HG03045 (cell line): Measurements from ENCODE around the gene RXRA.

Source experiments
- ATAC-seq: cut with Tn5 transposase; IDR thresholded peaks from one replicate; pipeline ENCODE4 v1.9.1; 2021; ENCODE audit warnings: mild to moderate bottlenecking, moderate library complexity; ENCODE audit not compliant: unreplicated experiment

Gene RXRA

DNA sequence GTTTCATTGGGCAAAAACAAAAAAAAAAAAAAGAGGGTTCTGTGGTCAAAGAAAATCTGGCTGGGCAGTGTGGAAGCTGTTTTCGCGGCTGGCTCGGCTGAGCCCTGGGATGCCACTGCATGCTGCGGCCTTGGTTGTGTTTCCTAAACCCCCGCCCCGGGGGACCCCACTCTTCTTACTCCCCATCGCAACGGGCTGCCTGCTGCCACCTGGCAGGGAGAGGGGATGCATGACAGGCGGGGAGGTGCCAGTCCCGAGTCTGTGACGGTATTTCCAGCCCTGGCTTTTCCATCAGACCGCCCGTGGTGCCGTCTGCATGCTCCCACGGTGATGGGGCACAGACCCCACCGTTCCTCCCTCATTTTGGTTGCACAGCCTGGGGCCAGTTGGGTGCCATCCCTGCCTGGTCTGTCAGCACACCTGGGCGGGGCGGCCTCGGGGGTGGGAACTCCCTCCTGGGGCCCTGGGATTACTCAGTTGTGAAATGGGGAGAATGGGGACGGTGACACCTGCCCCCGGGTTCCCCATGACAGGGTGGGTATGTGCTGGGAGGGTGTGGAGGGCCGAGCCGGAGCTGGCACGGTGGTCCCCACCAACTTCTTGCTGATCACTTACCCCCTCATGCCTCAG is 101.0 kb downstream of the RXRA start:
- no peak for ATAC-seq

DNA sequence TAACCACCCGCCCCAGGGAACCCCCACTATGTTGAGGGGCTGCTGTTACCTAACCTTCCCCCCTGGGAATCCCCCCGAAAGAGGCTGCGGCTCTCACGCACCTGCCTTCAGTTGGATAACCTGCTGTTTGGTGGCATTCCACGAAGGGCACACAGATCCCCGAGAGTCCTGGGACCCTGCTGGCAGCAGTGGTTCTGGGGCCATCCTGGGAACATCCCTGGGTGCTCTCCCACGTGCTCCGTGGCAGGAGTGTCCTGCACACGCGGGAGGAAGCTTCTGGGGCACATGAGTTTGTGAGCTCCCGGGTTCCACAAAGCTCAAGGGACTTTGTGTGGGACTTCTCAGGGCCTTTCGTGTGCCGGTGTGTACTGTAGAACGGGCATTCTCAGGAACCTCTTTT is 102.3 kb downstream of the RXRA start:
- no peak for ATAC-seq

DNA sequence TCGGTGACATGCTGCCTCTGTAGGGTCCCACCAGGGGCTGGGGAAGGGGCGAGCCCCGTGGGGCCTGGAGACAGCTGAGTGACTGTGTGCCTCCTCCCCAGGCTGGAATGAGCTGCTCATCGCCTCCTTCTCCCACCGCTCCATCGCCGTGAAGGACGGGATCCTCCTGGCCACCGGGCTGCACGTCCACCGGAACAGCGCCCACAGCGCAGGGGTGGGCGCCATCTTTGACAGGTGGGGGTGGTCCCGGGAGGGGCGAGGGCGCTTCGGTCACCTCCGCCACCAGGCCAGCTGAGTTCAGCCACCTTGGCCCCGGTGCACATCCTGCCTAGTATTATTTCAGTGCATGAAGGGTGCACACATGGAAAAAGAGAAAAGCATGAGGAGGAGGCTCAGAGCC is 102.8 kb downstream of the RXRA start:
- ATAC-seq = no peak

DNA sequence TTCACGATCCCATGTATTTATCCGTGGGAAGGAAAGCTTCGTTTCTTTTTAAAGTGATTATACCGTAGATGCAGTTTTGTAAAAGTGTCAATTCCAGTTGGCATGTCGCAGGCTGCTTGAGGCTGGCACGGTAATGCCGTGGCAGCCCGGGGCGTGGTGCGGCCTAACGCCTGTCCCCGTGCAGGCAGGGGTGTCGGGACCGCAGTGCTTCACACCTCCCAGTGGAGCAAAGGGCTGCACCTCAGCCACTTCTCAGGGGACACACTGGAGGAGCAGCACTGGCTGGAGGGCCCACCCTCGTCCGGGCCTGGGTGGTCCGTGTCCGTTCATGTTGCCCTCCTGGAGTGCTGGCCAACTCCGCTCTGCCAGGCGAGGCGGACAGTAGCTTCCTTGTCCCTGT is 103.2 kb downstream of the RXRA start:
- ATAC-seq = no peak

DNA sequence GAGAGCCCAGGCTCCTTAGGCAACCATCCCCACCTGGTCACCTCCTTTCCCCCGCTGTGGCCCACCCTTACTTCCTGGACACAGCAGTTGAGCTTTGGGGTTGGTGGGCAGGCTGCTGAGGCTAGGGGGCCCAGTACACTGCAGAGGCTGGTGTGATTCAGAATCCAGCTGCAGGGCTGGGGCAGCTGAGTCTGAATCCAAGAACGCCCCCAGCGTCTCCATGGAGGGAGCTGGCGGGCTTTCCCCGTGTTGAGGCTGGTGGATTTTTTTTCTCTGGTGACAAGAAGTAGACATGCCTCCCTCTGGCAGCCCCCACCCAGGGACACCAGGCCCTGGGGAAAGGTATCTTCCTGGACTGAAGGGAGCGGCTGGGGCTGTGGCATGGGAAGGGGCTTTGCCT is 104.8 kb downstream of the RXRA start:
- ATAC-seq = no peak

DNA sequence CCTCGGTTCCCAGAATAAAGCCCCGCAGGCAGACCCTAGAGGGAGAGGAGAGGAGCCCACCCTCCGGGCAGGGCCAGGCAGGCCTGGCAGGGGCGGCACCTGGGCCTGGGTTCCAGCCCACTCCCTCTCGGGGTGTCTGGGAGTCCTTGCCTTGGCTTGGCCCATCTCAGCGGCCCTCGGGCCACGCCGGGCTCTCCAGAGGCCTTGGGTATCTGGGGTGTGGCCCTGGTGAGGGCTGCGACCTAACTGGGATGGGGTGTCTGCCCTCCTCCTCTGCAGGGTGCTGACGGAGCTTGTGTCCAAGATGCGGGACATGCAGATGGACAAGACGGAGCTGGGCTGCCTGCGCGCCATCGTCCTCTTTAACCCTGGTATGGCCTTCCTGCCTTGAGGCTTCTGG is 105.4 kb downstream of the RXRA start:
- no peak for ATAC-seq

DNA sequence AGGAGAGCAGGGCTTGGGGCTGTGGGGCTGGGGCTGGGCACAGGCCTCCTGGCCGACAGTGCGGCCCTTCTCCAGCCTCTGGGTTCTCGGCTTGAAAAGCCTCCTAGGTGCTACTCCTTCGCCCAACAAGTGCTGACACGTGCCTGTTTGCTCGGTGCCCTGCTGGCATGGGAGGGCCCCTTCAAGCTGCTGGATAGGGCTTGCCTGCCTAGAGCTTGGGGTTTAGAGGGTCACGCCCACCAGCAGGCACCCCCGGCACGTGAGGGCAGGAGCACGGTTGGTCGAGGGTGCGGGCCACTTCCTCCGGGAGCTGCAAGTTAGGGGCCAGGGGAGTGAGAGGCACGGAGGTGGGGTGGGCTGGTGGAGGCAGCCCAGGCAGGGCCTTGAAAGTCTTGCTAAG is 106.2 kb downstream of the RXRA start:
- ATAC-seq = no peak

DNA sequence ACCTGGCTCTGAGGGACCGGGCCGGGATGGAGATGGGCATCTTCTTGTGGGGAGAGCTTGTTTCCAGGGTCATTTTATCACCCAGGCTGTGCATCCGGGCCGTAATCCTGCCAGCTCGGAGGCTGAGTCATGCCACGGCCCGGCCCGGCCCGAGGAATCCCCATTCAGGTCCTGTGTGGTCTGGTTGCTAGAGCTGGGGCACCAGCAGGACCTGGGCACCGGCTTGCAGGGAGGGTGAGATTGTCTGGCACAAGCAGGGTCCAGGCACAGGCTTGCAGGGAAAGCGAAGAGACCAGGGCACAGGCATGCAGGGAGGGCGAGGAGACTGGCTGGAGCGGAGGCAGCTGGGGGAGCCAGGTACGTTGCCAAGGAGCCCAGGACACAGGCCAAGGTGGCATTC is 106.8 kb downstream of the RXRA start:
- no peak for ATAC-seq

DNA sequence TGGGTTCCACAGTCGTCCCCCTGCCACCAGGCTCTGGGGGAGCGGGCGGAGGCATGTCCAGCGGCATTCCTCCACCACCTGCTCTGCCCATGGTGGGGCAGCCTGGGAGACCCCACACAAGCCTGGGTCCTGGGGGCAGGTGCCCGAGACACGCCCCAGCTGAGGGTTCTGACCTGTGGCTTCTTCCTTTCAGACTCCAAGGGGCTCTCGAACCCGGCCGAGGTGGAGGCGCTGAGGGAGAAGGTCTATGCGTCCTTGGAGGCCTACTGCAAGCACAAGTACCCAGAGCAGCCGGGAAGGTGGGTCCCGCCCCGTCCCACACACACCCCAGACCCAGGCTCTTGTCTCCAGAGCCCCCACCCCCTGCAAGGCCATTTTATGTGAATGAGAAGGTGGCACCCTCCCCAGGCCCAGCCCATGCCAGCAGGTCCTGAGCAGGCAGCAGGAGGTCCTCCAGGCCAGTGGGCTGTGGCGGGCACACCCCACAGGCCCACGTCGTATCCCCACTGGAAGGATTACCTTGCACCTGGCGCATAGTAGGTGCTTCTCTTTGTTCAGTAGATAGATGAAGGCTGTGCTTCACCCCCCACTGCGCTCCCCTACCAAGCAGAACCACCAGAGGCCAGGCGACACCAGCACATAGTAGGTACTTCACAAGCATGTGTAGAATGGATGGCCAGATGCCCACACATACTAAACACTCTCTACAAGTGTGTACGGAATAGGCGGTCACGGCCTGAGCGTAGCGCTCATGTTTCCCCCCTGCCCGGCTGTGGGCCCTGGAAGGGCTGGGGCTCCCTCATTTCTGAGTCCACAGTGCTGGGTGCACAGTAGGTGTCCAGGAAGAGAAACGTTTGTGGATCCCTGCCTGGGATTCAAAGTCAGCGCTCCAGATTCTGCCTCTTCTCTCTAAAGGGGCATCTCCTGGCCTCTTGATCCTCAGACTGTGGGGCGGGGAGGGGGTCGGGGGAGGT is 107.9 kb downstream of the RXRA start:
- ATAC-seq = no peak

DNA sequence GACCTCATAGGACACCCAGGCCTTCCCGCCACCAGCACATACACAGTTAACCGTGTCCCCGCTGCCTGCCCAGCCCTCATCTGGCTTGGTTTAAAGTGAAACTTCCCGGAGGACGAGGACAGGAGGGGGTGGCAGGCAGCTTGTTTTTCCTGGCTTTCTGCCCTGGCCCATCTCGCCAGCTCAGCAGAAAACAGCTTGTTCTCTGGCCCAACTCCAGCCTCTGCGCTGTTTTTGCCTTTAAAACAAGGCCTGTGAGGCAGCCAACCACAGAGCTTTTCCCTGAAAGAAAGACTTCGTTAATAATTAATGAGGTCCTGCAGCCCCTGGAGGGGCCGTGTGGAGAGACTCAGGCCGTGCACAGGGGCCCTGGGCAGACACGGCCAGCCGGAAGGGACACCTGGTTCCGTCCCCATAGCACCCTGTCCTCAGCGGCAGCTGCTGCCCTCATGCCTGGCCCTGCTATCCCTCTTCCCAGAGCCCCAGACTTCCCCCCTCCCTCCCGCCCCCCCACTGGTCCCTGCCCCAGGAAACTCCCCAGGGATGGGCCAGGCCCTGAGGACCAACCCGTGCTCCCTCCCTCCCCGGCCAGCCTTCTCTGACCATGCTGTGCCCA is 108.7 kb downstream of the RXRA start:
- no peak for ATAC-seq

DNA sequence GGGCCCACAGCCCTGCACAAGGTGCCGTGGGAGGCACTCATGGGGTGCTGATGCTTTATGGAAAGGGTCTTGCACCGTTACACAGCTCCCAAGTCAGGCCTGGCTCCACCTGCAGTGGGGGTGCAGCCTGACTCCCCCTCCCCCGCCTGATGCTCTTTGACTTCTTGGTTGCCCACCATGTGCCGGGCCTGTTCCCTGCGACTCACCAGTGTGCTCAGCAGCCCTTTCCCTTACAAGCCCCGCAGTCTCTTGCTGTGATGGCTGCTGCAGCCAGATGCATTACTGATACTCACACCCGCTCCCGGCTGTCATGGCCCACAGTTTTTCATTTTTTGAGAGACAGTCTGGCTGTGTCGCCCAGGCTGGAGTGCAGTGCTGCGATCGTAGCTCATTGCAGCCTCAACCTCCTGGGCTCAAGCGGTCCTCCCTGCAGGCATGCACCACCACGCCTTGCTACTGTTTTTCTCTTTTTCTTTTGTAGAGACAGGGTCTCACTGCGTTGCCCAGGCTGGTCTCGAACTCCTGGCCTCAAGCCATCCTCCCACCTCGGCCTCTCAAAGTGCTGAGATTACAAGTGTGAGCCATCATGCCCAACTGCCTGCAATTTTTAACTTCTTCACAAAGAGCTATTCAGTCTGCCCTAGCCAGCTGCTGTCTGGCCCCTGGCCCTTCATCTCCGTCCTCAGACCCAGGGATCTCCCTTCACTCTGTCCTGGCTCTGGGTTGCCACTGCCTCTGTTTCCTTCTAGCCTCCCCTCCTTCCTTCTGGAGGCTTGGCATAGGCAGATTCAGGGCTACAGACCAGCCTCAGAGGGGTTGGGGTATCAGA is 109.5 kb downstream of the RXRA start:
- no peak for ATAC-seq

DNA sequence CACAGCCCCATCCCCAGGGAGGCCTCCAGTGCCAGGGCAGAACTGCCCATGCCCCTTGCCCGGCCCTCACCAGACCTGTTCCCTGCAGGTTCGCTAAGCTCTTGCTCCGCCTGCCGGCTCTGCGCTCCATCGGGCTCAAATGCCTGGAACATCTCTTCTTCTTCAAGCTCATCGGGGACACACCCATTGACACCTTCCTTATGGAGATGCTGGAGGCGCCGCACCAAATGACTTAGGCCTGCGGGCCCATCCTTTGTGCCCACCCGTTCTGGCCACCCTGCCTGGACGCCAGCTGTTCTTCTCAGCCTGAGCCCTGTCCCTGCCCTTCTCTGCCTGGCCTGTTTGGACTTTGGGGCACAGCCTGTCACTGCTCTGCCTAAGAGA is 110.1 kb downstream of the RXRA start:
- no peak for ATAC-seq

DNA sequence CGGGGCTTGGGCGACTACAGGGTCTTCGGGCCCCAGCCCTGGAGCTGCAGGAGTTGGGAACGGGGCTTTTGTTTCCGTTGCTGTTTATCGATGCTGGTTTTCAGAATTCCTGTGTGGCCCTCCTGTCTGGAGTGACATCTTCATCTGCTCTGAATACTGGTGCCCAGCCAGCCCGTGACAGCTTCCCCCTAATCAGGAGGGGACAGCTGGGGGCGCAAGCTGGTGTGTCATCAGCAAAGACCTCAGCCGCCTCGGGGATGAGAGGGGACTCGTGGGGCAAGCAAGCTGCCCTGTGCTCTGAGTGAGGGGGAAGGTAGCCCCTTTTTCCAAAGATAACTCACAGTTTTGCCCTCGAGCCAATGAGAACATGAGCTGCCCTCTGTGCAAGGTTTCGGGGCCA is 110.7 kb downstream of the RXRA start:
- ATAC-seq = no peak

DNA sequence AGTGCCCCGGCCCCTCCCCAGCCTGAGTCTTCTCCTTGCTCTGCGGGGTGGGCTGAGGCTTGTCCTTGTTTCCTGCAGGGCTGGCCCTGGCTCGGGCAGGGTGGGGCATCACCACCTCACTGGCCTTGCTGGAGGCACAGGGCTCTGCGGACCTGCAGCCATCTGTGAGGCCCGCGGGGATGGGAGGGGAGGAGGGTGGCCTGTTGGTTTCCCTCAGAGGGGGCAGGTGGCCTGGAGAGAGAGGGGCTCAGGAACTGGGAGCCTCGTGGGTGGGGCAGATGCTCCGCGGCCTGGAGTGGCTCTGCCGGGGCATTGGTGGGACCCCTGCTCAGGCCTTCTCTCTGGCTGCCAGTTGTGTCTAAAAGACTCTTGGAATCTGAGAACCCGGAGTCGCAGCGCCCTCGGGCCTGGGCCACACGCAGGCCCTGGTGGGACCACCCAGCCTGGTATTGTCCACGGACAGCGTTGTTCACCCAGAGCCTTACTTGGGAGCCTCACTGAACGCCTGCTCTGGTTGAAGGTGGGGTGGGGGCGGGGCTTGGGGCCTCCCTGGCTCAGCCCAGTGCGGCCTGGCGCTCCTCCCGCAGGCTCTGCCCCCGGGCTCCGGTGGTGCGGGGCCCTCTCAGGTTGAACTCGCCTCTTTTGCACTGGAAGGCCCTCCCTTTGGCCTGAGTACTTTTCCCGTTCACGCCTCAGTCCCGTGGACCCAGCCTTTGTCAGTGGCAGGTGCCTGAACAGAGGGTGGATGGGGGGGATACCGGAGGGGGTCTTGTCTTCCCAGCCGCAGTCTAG is 111.3 kb downstream of the RXRA start:
- ATAC-seq = no peak

DNA sequence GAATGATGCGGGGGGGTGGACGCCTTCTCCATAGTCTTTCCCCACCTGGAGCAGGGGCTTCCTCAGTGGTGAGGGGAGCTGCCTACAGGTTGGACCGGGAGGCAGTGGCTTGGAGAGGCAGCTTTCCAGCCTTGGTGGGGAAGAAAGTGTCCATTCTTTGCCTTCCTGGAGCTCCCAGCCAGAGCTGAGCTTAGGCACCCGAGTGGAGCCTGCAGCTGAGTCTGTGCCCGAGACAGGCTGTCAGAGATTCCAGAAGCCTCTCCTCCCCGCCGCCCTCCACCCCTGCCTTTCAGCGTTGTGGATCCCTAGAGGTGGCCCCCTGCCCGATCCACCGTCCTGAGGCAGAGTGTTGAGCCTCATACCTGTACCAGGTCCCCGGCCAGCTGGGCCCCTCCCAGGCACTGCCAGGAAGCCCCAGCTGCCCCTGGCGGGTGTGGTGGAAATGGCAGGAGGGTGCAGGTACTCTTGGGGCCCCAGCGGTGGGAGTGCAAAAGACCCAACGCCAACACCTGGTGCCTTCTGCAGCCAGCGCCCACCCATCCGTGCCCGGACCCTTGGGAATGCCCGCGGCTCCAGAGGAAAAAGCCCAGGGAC is 112.0 kb downstream of the RXRA start:
- no peak for ATAC-seq

DNA sequence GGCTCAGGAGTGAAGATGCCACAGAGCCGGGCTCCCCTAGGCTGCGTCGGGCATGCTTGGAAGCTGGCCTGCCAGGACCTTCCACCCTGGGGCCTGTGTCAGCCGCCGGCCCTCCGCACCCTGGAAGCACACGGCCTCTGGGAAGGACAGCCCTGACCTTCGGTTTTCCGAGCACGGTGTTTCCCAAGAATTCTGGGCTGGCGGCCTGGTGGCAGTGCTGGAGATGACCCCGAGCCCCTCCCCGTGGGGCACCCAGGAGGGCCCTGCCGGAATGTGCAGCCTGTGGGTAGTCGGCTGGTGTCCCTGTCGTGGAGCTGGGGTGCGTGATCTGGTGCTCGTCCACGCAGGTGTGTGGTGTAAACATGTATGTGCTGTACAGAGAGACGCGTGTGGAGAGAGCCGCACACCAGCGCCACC is 113.1 kb downstream of the RXRA start:
- ATAC-seq = no peak

DNA sequence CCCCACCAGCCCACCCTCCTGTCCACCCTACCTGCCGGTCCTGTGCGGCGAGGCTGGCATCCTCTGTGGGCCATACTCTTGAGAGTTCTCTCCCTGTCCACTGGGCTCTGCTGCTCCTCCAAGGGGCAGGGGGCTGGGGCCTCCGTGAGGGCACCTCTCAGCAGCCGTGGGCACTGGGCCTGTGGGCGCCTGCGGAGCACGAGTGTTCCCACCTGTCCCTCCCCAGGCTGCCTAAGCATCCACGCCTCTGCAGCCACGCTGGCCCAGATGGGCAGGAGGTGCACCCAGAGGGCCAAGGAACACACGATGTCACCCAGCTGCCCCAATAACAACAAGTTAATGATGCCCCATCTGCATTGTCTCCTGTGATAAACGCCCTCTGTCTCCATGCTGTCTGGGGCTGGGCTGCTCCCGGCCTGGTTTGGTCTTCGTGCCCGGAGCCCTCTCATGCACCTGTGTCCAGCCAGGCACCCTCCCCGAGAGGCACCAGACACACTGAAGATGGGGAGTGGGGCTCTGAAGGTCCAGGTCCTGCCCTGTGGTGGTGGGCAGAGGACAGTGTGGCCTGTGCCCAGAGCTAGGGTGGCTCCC is 114.5 kb downstream of the RXRA start:
- no peak for ATAC-seq

DNA sequence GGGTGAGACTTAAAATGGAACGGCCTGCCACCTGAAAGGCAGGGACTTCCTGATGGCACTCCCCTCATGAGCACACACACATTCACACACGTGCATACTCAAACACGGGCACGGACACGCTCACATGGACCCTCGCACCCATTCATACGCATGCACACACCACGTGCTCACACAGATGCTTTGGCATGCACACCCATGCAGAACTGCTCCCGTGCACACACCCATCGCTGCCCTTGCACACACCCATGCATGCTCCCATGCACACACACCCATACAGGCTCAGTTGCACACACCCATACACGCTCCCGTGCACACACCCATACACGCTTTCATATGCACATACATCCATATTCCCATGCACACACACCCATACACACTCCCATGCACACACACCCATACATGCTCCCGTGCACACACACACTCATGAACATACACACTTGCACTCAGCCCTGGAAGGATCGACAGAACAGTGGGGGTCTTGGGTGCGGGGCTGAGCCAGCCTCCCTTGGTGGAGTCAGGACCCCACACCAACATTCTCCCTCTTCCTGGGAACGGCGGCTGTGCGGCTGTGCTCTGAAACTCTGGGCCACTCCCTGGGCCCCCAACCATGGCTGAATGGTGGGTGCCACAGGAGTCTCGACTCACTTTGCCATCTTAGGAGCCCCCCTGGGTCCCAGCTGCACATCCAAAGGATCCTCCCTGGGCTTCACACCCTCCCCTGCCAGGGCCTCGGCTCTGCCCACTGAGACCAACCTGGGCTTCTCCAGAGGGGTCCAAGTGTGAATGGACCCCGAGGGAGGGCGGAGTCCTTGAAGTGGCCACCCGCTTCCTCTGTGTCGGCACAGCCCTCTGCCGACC is 115.2 kb downstream of the RXRA start:
- no peak for ATAC-seq

DNA sequence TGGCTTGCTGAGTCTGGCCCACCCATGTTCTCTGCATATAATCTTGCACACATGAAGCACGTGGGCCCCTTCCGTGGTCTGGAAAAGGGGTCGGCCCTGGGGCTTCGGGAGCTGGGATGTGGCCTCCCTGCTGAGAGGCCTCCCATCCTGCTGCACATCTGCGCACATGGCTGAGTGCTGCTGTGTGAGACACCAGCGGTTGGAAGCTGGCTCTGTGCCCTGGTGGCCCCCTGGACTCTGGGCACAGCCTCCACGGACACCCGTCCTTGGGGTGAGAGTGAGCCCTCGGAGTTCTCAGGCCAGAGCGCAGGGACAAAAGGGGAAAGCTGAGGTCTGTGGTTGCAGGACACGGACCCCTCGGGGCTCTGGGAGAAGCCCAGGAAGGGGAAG is 115.8 kb downstream of the RXRA start:
- no peak for ATAC-seq
